K562 (cell line): ENCODE results near the gene TIMM44. TPM values are rescaled to one million over a fixed set of nuclear protein-coding genes. Genes with fewer than 3 reads are reported as not detected.

Source experiments
- ATAC-seq: fragments of 200-7000 bp; cut with Tn5 transposase; 3 replicates; pipeline ENCODE4 v1.9.1; 2020; ENCODE audit warnings: moderate library complexity
- BruUV-seq: library from RNA; stranded (reverse); fragments of 400-500 nt; replicated peaks from 2 replicates; lab custom pipeline; 2021; lab: Mats Ljungman, UMichigan
- CTCF ChIA-PET: fragments of 300-600 bp; formaldehyde crosslinking; extraction: SDS; loops from one replicate; lab custom pipeline; 2021; ENCODE audit warnings: low intra/inter-chr PET ratio; lab: Yijun Ruan, JAX
- POLR2A ChIA-PET: fragments of 300-600, 350-650 bp; sonication (Branson Sonifier 250); formaldehyde crosslinking; extraction: SDS; loops from one replicate; lab custom pipeline; 2021; ENCODE audit warnings: antibody characterized with exemption, inconsistent platforms; lab: Yijun Ruan, JAX
- DNase-seq, 4 experiments: peaks; one replicate each; pipeline versions ENCODE4 v3.0.0 to v3.0.0-alpha.2; 2011 to 2018; ENCODE audit warnings: low spot score in 3 of 4, mixed read lengths in 3 of 4; ENCODE audit errors: extremely low read depth in 1 of 4
- FAIRE-seq: peaks from 2 replicates; lab custom pipeline; 2011; peaks lifted over from hg19 to GRCh38; lab: Jason Lieb, UNC
- H2AFZ ChIP-seq: 2 replicates; pipeline ENCODE4 v1.6.0; 2011; ENCODE audit warnings: low read depth, low read length, control low read depth, inconsistent platforms
- H3K27ac ChIP-seq: fragments of 200-600 bp; 3 replicates; pipeline ENCODE4 v1.8.0; 2011; ENCODE audit warnings: low read depth, mild to moderate bottlenecking, control low read depth, inconsistent platforms, low read length, moderate library complexity, mixed read lengths; ENCODE audit errors: extremely low read depth
- H3K27me3 ChIP-seq, 2 experiments: fragments of 300-600 bp in 1 of 2; 2 replicates in 1 of 2; 3 replicates in 1 of 2; pipeline versions ENCODE4 v1.6.0 to v1.8.0; 2011; ENCODE audit warnings: inconsistent platforms in 2 of 2, low read length in 2 of 2, mild to moderate bottlenecking in 1 of 2, mixed read lengths in 1 of 2, moderate library complexity in 1 of 2; ENCODE audit not compliant: control insufficient read depth in 2 of 2, insufficient read depth in 2 of 2
- H3K36me3 ChIP-seq: fragments of 300-600 bp; 3 replicates; pipeline ENCODE4 v1.8.0; 2011; ENCODE audit warnings: mild to moderate bottlenecking, low read length, inconsistent platforms; ENCODE audit not compliant: control insufficient read depth, insufficient read depth
- H3K4me1 ChIP-seq, 2 experiments: fragments of 200-600 bp in 1 of 2; replicated peaks in 1 of 2; 2 replicates in 1 of 2; 3 replicates in 1 of 2; pipeline versions ENCODE4 v1.5.1 to v1.8.0; 2011; ENCODE audit warnings: inconsistent platforms in 2 of 2, low read length in 2 of 2, mild to moderate bottlenecking in 1 of 2, mixed read lengths in 1 of 2, moderate library complexity in 1 of 2; ENCODE audit not compliant: control insufficient read depth in 2 of 2, insufficient read depth in 2 of 2
- H3K4me2 ChIP-seq: 2 replicates; pipeline ENCODE4 v1.6.1; 2011; ENCODE audit warnings: low read length, control low read depth, inconsistent platforms, mixed read lengths; ENCODE audit not compliant: insufficient read depth
- H3K4me3 ChIP-seq: fragments of 200-600 bp; sonication (generic), shearing (Covaris generic); 2 replicates; pipeline ENCODE4 v1.5.1; 2016; ENCODE audit warnings: control low read depth, inconsistent platforms
- H3K79me2 ChIP-seq: fragments of 200-600 bp; 3 replicates; pipeline ENCODE4 v1.8.0; 2011; ENCODE audit warnings: low read length, inconsistent platforms; ENCODE audit not compliant: control insufficient read depth, insufficient read depth
- H3K9ac ChIP-seq, 2 experiments: 2 replicates each; pipeline versions ENCODE4 v1.6.0 to v1.6.1; 2011; ENCODE audit warnings: low read depth in 2 of 2, low read length in 2 of 2, control low read depth in 1 of 2, inconsistent platforms in 1 of 2, mild to moderate bottlenecking in 1 of 2, mixed read lengths in 1 of 2; ENCODE audit not compliant: insufficient read depth in 1 of 2
- H3K9me1 ChIP-seq: one replicate; pipeline ENCODE4 v1.6.0; 2011; ENCODE audit warnings: inconsistent platforms, mild to moderate bottlenecking, low read length, moderate library complexity; ENCODE audit not compliant: control insufficient read depth, insufficient read depth
- H3K9me3 ChIP-seq: replicated peaks from 2 replicates; pipeline ENCODE4 v1.5.1; 2011; ENCODE audit warnings: low read depth, low read length, inconsistent platforms; ENCODE audit not compliant: control insufficient read depth, insufficient read depth
- H4K20me1 ChIP-seq: replicated peaks from 2 replicates; pipeline ENCODE4 v1.6.1; 2011; ENCODE audit warnings: low read length, inconsistent platforms, mixed read lengths; ENCODE audit not compliant: control insufficient read depth, insufficient read depth
- ARID1B ChIP-seq: fragments of 450-650 bp; IDR thresholded peaks from 2 replicates; pipeline ENCODE4 v1.6.1; 2016; ENCODE audit warnings: antibody characterized with exemption, mild to moderate bottlenecking, inconsistent platforms
- BDP1 ChIP-seq: IDR thresholded peaks from 3 replicates; pipeline ENCODE4 v1.6.1; 2011; ENCODE audit not compliant: insufficient read length, insufficient read depth
- BMI1 ChIP-seq: fragments of 150-350 bp; IDR thresholded peaks from 2 replicates; pipeline ENCODE4 v1.6.1; 2014; ENCODE audit warnings: low read length
- CBX3 ChIP-seq, 2 experiments: IDR thresholded peaks; 1 replicate in 1 of 2; 2 replicates in 1 of 2; pipeline ENCODE4 v1.6.1; 2012; ENCODE audit warnings: inconsistent platforms in 2 of 2, low read length in 2 of 2, borderline replicate concordance in 1 of 2, control low read depth in 1 of 2
- E2F1 ChIP-seq: sonication (generic); formaldehyde crosslinking; IDR thresholded peaks from 2 replicates; pipeline ENCODE4 v1.8.1; 2023; ENCODE audit warnings: mild to moderate bottlenecking, missing genetic modification reagents, moderate library complexity
- EZH2 ChIP-seq: IDR thresholded peaks from 2 replicates; pipeline ENCODE4 v1.6.1; 2012; ENCODE audit warnings: low read depth, mild to moderate bottlenecking, inconsistent platforms, low read length, borderline replicate concordance
- FOXP1 ChIP-seq: sonication (generic); formaldehyde crosslinking; IDR thresholded peaks from 2 replicates; pipeline ENCODE4 v1.8.0; 2022; ENCODE audit warnings: mild to moderate bottlenecking, missing genetic modification reagents
- HNRNPLL ChIP-seq: fragments of 200-400 bp; formaldehyde crosslinking; IDR thresholded peaks from 2 replicates; pipeline ENCODE4 v1.6.1; 2017; ENCODE audit warnings: low read length, low read depth, mild to moderate bottlenecking; ENCODE audit not compliant: poor library complexity, severe bottlenecking
- JUNB ChIP-seq: fragments of 450-650 bp; formaldehyde crosslinking; conservative IDR thresholded peaks from 2 replicates; pipeline ENCODE4 v1.4.0; 2020; ENCODE audit warnings: mild to moderate bottlenecking
- KLF16 ChIP-seq: IDR thresholded peaks from 2 replicates; pipeline ENCODE4 v1.6.1; 2016; ENCODE audit warnings: antibody characterized with exemption
- MAFG ChIP-seq: fragments of 450-650 bp; conservative IDR thresholded peaks from 2 replicates; pipeline ENCODE4 v1.6.1; 2016; ENCODE audit warnings: missing genetic modification characterization, missing compliant biosample characterization
- MCM5 ChIP-seq: fragments of 450-650 bp; IDR thresholded peaks from 2 replicates; pipeline ENCODE4 v1.6.1; 2016; ENCODE audit warnings: low read depth
- MITF ChIP-seq: IDR thresholded peaks from 2 replicates; pipeline ENCODE4 v1.6.1; 2014; ENCODE audit warnings: antibody characterized with exemption
- NEUROD1 ChIP-seq: fragments of 150-350 bp; IDR thresholded peaks from 2 replicates; pipeline ENCODE4 v1.6.1; 2014; ENCODE audit warnings: borderline replicate concordance, low read length, low read depth; ENCODE audit not compliant: partially characterized antibody
- PHF21A ChIP-seq: fragments of 450-650 bp; IDR thresholded peaks from 2 replicates; pipeline ENCODE4 v1.6.1; 2017; ENCODE audit warnings: low read depth, borderline replicate concordance
- RB1 ChIP-seq: fragments of 450-650 bp; IDR thresholded peaks from 2 replicates; pipeline ENCODE4 v1.6.1; 2017; ENCODE audit warnings: low read depth, mild to moderate bottlenecking
- SMAD4 ChIP-seq: fragments of 250-450 bp; sonication (Bioruptor Pico); conservative IDR thresholded peaks from 2 replicates; pipeline ENCODE4 v1.8.0; 2021; ENCODE audit warnings: inconsistent platforms, mild to moderate bottlenecking, moderate library complexity
- SPI1 ChIP-seq: IDR thresholded peaks from 2 replicates; pipeline ENCODE4 v1.6.1; 2011; ENCODE audit warnings: low read depth, low read length, control low read depth, borderline replicate concordance
- THRAP3 ChIP-seq: fragments of 450-650 bp; IDR thresholded peaks from 2 replicates; pipeline ENCODE4 v1.6.1; 2016; ENCODE audit warnings: mild to moderate bottlenecking, inconsistent platforms, borderline replicate concordance
- ZBTB12 ChIP-seq: fragments of 250-450 bp; sonication (Bioruptor Pico); IDR thresholded peaks from 2 replicates; pipeline ENCODE4 v1.4.0; 2020
- ZNF431 ChIP-seq: sonication (generic); formaldehyde crosslinking; IDR thresholded peaks from 2 replicates; pipeline ENCODE4 v1.8.0; 2022; ENCODE audit warnings: mild to moderate bottlenecking, missing genetic modification reagents
- WGBS: fragments of 100-300 bp; shearing (Covaris generic); methylation state at CpG from one replicate; pipeline ENCODE4 v1.1.6; 2016; ENCODE audit warnings: low coverage, mixed read lengths; ENCODE audit not compliant: insufficient coverage; ENCODE audit errors: missing lambda C conversion rate; 5-methylcytosine and 5-hydroxymethylcytosine counted together
- in situ Hi-C: fragments of 300-500 bp; cut with MboI; formaldehyde crosslinking; loops from 4 replicates; pipeline ENCODE4 v1.15.0; 2018; ENCODE audit warnings: inconsistent platforms, mixed read lengths
- intact Hi-C: fragments of 100-400 bp; cut with micrococcal nuclease; formaldehyde crosslinking; loops from 2 replicates; pipeline ENCODE4 v1.14.2; 2022
- polyA plus RNA-seq, 8 experiments: library from polyadenylated mRNA; depleted of rRNA in 4 of 8; stranded (reverse) in 5 of 8; unstranded in 3 of 8; fragments of >200 nt; fragmentation: Nextera tagmentation in 2 of 8; fragmentation: Illumina TruSeq in 1 of 8; extraction: Ambion mirVana in 2 of 8; extraction: Trizol in 1 of 8; gene quantifications; 2 replicates each; pipeline versions ENCODE4 v1.2.1 to v1.2.3, GENCODE V29; 2011 to 2014; ENCODE audit warnings: inconsistent platforms in 1 of 8, missing spikeins in 1 of 8
- total RNA-seq, 7 experiments: library from RNA; depleted of rRNA in 6 of 7; stranded (reverse); fragments of >200 nt in 6 of 7; fragmentation: Illumina TruSeq in 2 of 7; extraction: Trizol in 2 of 7; gene quantifications; 2 replicates each; pipeline versions ENCODE4 v1.2.1 to v1.2.3, GENCODE V29; 2011 to 2021; ENCODE audit warnings: low replicate concordance in 1 of 7

The TIMM44 gene
- total and polyA plus RNA-seq, 9 of the 15 experiments (the other 6 are each of a cell fraction or from before 2014, with no cell fraction given): 10.3 to 231 (median 89.3) TPM

GRCh38 chr19:7879111-7879807 lies 64.2 kb downstream of the TIMM44 start:
- ATAC-seq (peak; percentile 64), FAIRE-seq (peak; percentile 63), DNase-seq (no peak)
- in situ Hi-C loops: no loop called here
- Histone ChIP-seq H3K36me3 (no peaks in the 10 kb centered on the region), H3K79me2 (no peaks in the 10 kb centered on the region), H3K4me2 (no peak overlapping the region), H4K20me1 (no peaks in the 10 kb centered on the region), H2AFZ (peak overlapping the region; percentile 79), H3K9me1 (no peaks in the 10 kb centered on the region), H3K4me3 (no peak overlapping the region), H3K27me3 (no peaks in the 10 kb centered on the region), H3K4me1 (peaks cover 7 to 23% of the 10 kb centered on the region in 2 experiments; a peak in 4 of 5 replicates), H3K27ac (peak overlapping the region; percentile 52; the same call in 1 of the 3 replicates), H3K9me3 (no peaks in the 10 kb centered on the region), H3K9ac (peak overlapping the region; percentile 38 to 89; a peak in 3 of 4 replicates)
- ChIA-PET CTCF (no interaction called here), POLR2A (interaction anchor here (0.6 to 1.2 kb wide), 3 partner anchors 9 to 477 kb away, joined by 3 to 5 read pairs (median 4); partner anchors contain the start of gene LRRC8E)
- 73% methylated on average over 16 of the region's 18 CpGs for WGBS
- intact Hi-C loops: no loop called here
- no TSS peak for BruUV-seq
- TF ChIP-seq MITF (no peak), SPI1 (no peak), SMAD4 (0 out of 2 replicates have a peak, but pooled peaks have one; percentile 21), CBX3 (IDR thresholded peaks at IDR 0.05; ENCODE audit: borderline replicate concordance in 1 of 2, low read length in 2 of 2) (no peak), THRAP3 (no peak), BMI1 (no peak), EZH2 (no peak), NEUROD1 (no peak), MCM5 (no peak), HNRNPLL (no peak), MAFG (tag) (no peak), BDP1 (no peak), ARID1B (no peak), KLF16 (no peak), JUNB (no peak), PHF21A (no peak), RB1 (no peak), ZNF431 (CRISPR knock-in tag) (no peak), FOXP1 (no peak), ZBTB12 (CRISPR knock-in tag) (no peak), E2F1 (no peak)
